Muscle layer of duodenum (tissue), 2 donors: Measurements from ENCODE around the gene ZMIZ1.

Source experiments
- H3K27ac ChIP-seq: one replicate; pipeline ENCODE4 v1.7.0; 2013; ENCODE audit warnings: mild to moderate bottlenecking, low read length
- H3K27me3 ChIP-seq: one replicate; pipeline ENCODE4 v1.7.0; 2013; ENCODE audit warnings: low read depth, mild to moderate bottlenecking, control low read depth, low read length
- H3K36me3 ChIP-seq, 2 donors: one replicate each; pipeline ENCODE4 v1.7.0; 2013; ENCODE audit warnings: low read length in 2 of 2, control low read depth in 1 of 2, mild to moderate bottlenecking in 1 of 2; ENCODE audit not compliant: insufficient read depth in 2 of 2, control insufficient read depth in 1 of 2
- H3K4me1 ChIP-seq, 2 donors: one replicate each; pipeline ENCODE4 v1.7.0; 2013; ENCODE audit warnings: low read length in 2 of 2, mild to moderate bottlenecking in 2 of 2, control low read depth in 1 of 2, moderate library complexity in 1 of 2; ENCODE audit not compliant: insufficient read depth in 2 of 2, control insufficient read depth in 1 of 2
- H3K4me3 ChIP-seq, 2 donors: one replicate each; pipeline ENCODE4 v1.7.0; 2013; ENCODE audit warnings: low read length in 2 of 2, low read depth in 1 of 2, mild to moderate bottlenecking in 1 of 2
- H3K9me3 ChIP-seq, 2 donors: one replicate each; pipeline ENCODE4 v1.7.0; 2013; ENCODE audit warnings: low read length in 2 of 2, control low read depth in 1 of 2, mild to moderate bottlenecking in 1 of 2; ENCODE audit not compliant: control insufficient read depth in 1 of 2
- donor health status: healthy.

The ZMIZ1 gene

DNA sequence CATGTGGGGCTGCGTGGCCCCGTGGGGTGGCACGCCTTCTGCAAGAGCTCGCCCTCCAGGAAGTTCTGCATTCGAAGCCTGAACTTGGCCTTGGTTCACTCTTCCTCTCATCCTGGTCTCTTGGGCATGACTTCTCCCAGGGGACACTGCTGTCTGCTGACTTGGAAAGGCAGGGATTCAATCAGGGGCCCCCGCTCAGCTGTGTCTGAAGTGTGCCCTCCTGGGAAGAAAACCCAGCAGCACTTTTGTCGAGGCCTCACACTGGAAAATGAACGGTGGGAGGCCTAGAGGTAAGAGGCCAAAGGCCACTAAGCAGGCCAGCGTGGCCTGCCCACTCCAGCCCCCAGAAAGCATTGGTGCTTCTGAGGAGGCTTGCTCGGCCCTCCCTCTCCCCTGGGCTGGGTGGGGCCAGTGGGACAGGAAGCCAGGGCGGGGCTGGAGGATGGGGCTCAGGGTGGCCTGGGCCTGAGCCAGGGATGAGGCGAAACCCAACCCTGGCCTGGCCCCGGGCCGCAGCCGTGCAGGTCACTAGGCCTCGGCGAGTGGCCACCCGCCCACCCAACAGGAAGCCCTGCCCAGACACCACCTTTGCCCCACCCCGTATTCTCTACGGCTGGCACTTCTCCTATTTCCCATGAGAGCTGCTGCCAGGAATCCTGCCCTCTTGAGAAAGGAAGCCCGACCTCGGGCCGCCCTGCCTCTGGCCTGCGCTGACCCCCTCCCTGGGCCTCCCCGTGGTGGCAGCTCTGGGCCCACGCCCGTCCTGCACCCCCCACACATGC is 81.1 kb downstream of the ZMIZ1 start:
- H3K4me3 ChIP-seq, result no peak overlapping the region
- H3K4me1 ChIP-seq, result peaks cover 54 to 66% of the 10 kb centered on the region in 2 donors

DNA sequence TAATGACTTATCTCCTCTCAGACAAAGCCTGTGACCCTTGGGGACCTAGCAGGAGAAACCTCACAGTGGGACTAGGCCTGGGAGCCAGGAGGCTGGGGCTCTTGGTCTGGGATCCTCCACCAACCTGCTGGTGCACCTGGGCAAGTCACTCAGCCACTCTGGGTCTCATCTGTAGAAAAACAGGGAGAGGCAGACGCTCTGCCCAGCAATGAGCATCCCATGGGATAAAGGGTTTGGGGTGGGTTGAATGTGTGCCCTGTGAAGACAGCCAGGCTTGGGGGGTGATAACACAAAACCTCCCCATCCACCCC is 81.6 kb downstream of the ZMIZ1 start:
- Histone ChIP-seq H3K4me3 (no peak overlapping the region), H3K36me3 (no peaks in the 10 kb centered on the region), H3K9me3 (no peaks in the 10 kb centered on the region), H3K4me1 (peaks cover 49 to 67% of the 10 kb centered on the region in 2 donors), H3K27me3 (no peaks in the 10 kb centered on the region), H3K27ac (peak overlapping the region; percentile 74)

More for the DNA sequence above, 81.1 kb downstream of the ZMIZ1 start:
- no peaks in the 10 kb centered on the region for H3K36me3 ChIP-seq
- no peaks in the 10 kb centered on the region for H3K27me3 ChIP-seq
- H3K9me3 ChIP-seq, result no peaks in the 10 kb centered on the region
- H3K27ac ChIP-seq, result peak overlapping the region; percentile 85

DNA sequence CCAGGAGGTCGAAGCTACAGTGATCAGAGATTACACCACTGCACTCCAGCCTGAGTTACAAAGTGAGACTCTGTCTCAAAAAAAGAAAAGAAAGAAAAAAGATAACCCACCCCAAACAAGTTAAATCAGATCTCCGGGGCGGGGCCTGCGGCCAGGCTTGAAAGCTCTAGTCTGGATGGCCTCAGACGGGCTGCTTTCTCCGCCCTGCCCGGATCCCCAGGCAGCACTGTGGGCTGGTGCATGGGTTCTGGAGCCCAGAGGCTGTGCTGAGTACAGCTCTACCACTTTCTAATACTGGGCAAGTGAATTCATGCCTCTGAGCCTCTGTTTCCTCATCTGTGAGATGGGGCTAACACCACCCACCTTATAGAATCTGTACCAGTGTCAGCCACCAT is 83.7 kb downstream of the ZMIZ1 start:
- Histone ChIP-seq H3K27ac (no peak overlapping the region), H3K9me3 (no peaks in the 10 kb centered on the region), H3K36me3 (no peaks in the 10 kb centered on the region), H3K4me1 (peaks cover 45 to 62% of the 10 kb centered on the region in 2 donors), H3K4me3 (no peak overlapping the region), H3K27me3 (no peaks in the 10 kb centered on the region)

DNA sequence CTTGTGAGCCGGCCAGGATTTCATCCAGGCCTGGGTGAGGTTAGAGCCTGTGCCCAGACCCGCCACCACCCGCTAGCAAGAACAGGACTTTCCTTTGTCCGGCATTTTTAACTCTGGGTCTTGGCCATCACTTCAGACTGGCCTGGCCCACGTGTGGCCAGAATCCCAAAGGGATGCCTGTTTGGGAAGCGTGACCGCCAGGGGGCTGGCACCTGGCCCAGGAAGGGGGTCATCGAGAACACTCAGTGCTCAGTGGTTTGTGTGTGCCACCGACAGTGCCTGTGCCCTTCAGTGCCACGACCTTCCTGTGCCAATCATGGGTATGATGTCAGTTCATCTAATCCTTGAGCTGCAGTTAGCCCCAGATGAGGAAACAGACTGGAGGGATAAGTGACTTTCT is 85.0 kb downstream of the ZMIZ1 start:
- Histone ChIP-seq H3K9me3 (no peaks in the 10 kb centered on the region), H3K4me1 (peaks cover 39 to 62% of the 10 kb centered on the region in 2 donors)

DNA sequence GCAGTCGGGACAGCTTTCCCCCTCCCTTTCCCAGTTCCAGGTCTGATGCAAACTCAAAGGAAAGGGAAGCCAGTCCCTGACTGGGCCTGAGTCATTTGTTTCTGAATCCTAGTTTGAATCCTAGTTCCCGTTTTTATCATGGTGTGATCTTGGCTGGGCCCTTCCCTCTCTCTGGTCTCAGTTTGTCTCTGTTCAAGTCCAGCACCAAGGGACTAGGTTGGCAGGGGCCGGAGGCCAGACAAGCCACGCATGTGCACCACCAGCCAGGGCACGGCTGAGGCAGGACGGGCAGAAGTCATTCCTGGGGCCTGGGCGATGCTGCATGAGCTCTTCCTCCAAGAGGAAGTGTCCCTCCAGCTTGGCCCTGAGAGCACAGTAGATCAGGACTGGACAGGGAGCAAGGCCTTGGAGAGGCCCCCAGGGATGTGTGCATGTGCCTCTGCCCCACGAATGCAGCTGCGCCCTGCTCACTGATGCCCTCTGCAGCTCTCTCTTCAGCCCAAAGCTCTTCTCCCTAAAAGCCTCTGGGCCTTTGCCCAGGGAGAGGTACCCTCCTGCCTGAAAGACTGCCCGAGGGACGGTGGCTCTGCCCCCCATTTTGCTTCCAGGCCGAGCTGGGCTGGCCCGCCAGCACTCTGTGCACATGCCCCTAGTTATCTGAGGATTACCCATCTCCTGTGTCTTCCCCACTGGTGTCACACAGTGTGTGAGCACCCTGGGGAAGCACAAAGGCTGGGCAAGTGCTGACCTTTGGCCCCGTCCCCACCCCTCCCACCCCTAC is 86.7 kb downstream of the ZMIZ1 start:
- no peaks in the 10 kb centered on the region for H3K9me3 ChIP-seq
- H3K27me3 ChIP-seq, result no peaks in the 10 kb centered on the region
- H3K36me3 ChIP-seq, result no peaks in the 10 kb centered on the region
- peak overlapping the region; percentile 31 for H3K27ac ChIP-seq
- peaks cover 34 to 62% of the 10 kb centered on the region in 2 donors for H3K4me1 ChIP-seq
- H3K4me3 ChIP-seq, result no peak overlapping the region

More for the DNA sequence above, 85.0 kb downstream of the ZMIZ1 start:
- no peaks in the 10 kb centered on the region for H3K36me3 ChIP-seq
- H3K27ac ChIP-seq, result peak overlapping the region; percentile 36
- no peak overlapping the region for H3K4me3 ChIP-seq
- H3K27me3 ChIP-seq, result no peaks in the 10 kb centered on the region

DNA sequence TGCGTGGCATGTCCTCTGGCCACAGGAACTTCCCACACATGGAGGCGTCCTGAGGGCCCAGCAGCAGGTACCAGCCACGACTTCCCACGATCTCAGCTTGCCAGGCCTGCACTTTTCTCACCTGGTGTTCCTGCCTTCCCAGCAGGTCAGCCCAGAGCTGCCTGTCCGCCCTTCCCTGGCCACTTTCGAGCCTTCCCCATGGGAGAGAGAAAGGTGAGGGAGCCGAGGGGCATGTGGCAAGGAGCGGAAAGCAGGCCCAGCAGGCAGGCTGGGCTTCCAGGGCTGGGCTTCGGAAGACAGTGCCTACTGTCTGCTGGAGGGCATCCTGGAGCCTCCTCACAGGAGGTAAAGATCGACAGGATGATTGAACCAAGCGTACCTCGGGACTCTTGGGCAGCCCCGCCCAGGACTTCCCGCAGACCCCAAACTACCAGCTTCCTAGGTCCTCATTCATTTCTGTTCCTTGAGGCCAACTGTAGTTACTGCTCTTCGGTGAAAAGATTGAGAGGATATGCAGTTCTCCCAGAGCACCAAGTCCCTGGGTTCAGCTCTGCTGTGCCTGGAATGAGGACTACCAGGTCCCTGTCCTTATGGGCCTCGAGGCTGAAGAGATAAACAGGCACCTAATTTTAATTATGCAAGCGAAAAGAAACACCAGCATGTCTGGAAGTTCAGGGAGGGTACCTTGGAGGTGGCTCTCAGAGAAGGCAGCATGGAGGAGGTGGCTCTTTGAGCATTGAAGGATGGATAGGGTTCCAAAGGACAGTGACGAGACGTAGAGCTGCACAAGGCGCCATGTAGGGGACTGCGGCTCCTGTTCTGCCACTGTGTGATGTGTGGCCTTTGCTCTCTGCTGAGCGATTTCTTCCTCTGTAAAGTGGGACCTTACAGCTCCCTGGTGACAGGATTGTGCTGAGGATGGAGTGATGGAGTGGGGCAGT is 87.8 kb downstream of the ZMIZ1 start:
- peaks cover 38 to 67% of the 10 kb centered on the region in 2 donors for H3K4me1 ChIP-seq
- H3K36me3 ChIP-seq, result no peaks in the 10 kb centered on the region
- H3K4me3 ChIP-seq, result no peak overlapping the region
- H3K27ac ChIP-seq, result peak overlapping the region; percentile 64
- no peaks in the 10 kb centered on the region for H3K9me3 ChIP-seq
- no peaks in the 10 kb centered on the region for H3K27me3 ChIP-seq

DNA sequence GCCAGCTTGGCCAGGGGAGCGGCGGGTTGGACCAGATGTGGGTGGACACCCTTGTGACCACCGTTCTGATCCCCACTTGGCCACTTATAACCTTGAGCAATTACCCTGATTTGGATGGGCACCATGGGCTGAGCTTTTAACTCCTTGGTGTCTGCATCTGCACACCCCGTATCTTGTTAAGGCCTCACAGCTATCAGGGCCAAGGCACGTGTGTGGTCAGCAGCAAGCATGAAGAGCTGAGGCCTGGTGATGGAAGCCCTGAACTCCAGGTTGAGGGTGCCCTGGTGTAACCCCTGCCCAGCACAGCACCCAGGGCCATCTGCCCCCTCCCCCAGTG is 89.2 kb downstream of the ZMIZ1 start:
- Histone ChIP-seq H3K27me3 (no peaks in the 10 kb centered on the region), H3K36me3 (peaks cover 4 to 5% of the 10 kb centered on the region in 2 donors), H3K27ac (peak overlapping the region; percentile 27), H3K9me3 (no peaks in the 10 kb centered on the region), H3K4me3 (no peak overlapping the region), H3K4me1 (peaks cover 38 to 72% of the 10 kb centered on the region in 2 donors)

DNA sequence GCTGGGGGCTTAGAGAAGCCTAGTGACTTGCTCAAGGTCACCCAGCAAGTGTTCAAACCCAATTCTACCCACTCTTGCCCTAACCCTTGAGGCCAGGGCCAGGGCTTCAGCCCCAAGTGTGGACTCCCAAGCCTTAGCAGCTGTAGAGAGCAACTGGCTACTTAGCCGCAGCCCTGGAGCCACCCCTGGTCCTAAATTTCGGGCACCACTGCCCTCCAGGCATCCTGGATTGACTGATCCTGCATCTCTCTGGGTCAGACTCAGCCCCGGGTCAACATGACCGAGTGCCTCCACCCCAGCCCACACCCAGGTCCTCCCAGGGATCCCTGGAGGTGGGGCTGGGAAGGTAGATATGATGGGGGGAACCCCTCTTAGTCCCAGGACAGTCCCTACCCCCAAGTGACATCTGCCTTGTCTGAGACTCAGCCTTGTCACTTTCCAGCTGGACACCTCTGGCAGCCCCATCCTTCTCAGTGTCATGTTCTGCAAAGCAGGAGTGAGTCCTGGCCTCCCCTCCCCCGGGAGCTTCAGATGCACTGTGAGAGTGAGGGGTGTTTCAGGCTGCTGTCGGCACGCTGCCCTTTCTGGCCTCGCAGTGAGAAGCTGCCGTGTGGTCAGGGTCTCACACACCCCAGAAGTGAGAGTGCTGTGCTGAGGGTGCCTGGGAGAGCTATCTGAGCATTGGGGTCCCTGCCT is 89.8 kb downstream of the ZMIZ1 start:
- Histone ChIP-seq H3K36me3 (peaks cover 5 to 6% of the 10 kb centered on the region in 2 donors), H3K4me3 (no peak overlapping the region), H3K9me3 (no peaks in the 10 kb centered on the region), H3K27ac (peak overlapping the region; percentile 27), H3K4me1 (peaks cover 38 to 78% of the 10 kb centered on the region in 2 donors), H3K27me3 (no peaks in the 10 kb centered on the region)

DNA sequence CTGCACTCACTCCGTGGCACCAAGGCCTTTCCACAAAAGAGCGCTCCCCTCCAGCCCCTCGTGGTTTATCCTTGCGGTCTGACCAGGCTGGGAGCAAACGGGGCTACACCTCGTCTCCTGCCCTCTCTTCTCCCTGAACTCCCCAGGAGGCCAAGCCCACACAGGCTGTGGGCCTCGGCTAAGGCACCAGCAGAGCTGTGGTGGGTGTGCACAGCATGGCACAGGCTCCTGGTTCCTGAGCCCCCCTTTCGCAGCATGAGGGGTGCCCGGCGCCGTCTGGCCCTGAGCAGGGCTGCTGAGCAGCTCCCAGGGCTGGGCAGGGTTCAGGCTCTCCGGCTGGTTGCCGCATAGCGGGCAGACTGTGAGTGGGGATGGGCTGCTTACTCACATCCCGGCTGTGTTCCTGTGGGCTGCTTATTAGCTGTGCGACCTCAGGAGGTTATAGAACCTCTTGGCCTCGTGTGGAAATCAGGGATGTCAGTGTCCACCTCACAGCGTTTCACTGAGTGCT is 90.4 kb downstream of the ZMIZ1 start:
- Histone ChIP-seq H3K9me3 (no peaks in the 10 kb centered on the region), H3K4me3 (no peak overlapping the region), H3K36me3 (peaks cover 6% of the 10 kb centered on the region in 2 donors), H3K27me3 (no peaks in the 10 kb centered on the region), H3K27ac (peak overlapping the region; percentile 72), H3K4me1 (peaks cover 38 to 76% of the 10 kb centered on the region in 2 donors)

DNA sequence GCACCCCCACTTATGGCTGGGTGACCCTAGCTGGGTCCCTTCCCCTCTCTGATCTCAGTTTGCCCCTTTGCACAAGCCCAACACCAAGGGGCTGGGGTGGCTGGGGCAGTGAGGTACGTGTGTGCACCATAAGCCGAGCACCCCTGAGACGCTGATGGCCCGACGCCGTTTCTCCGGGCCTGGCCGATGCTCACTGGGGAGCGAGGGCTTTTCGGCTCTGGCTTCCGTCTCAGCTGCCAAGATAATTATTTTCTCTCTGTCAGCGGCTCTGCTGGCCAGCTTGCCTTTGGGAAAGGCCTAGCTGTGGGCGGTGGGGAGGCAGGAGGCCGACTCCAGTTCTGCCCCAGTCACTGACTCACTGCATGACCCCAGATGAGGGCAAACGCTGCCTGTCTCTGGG is 91.0 kb downstream of the ZMIZ1 start:
- Histone ChIP-seq H3K36me3 (peaks cover 6 to 7% of the 10 kb centered on the region in 2 donors), H3K4me3 (no peak overlapping the region), H3K4me1 (peaks cover 38 to 70% of the 10 kb centered on the region in 2 donors), H3K27me3 (no peaks in the 10 kb centered on the region), H3K9me3 (no peaks in the 10 kb centered on the region), H3K27ac (peak overlapping the region; percentile 72)
